SH-SY5Y (cell line): Measurements from ENCODE around the gene SLC5A6.

ENCODE experiments used
- GATA2 ChIP-seq: IDR thresholded peaks from 2 replicates; pipeline ENCODE4 v1.6.1; 2011; ENCODE audit warnings: mild to moderate bottlenecking, low read depth, low read length
- GATA3 ChIP-seq: IDR thresholded peaks from 2 replicates; pipeline ENCODE4 v1.6.1; 2011; ENCODE audit warnings: low read depth, mild to moderate bottlenecking, low read length, moderate library complexity

DNA sequence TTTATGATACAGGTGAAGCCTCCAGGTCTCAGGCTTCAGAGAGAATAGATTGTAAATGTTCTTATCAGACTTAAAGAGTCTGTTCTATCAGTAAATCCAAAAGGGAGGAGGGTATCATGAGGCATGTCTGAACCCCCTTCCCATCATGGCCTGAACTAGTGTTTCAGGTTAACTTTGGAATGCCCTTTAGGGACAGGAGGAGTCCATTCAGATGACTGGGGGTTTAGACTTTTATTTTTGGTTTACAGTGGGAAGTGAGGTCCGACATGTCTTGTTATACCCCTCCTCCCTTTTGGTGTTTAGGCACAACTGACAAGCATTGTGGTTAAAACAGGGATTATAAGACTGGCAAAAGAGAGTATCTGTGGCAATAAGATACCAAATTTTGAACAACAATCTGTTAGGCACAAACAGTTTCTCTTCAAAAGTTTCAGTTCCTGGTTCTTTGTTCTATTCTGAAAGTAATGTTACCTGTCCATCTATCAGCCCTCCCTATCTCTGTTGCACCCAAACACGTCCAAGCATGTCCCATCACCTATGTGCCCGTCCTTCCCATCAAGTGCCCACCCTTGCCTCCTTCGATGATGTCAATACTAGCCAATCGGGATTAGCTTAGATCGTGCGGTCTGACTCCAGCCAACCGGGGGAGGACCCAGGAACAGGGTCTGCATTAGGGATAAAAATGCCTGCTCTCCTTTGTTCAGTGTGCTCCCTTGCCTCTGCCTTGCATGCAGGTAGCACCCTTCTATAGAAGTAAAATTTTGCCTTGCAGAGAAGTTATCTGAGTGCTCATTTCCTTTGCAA, 46.9 kb downstream of the SLC5A6 start:
- no peak for TF ChIP-seq GATA2
- no peak for TF ChIP-seq GATA3
